Bronchial epithelial cell (primary cell): Measurements from ENCODE around the gene PEAK1. TPM values are rescaled to one million over a fixed set of nuclear protein-coding genes. Genes with fewer than 3 reads are reported as not detected.

Source experiments
- DNase-seq: peaks from one replicate; pipeline ENCODE4 v3.0.0-alpha.2; 2010; ENCODE audit warnings: low read depth
- FAIRE-seq: peaks from 2 replicates; lab custom pipeline; 2011; peaks lifted over from hg19 to GRCh38; lab: Jason Lieb, UNC
- H3K27me3 ChIP-seq: 2 replicates; pipeline ENCODE4 v1.5.1; 2011; ENCODE audit warnings: low read length; ENCODE audit not compliant: control insufficient read depth, insufficient read depth
- H3K36me3 ChIP-seq: 2 replicates; pipeline ENCODE4 v1.5.1; 2011; ENCODE audit warnings: low read length; ENCODE audit not compliant: control insufficient read depth, insufficient read depth
- H3K4me3 ChIP-seq: 2 replicates; pipeline ENCODE4 v1.5.1; 2011; ENCODE audit warnings: mild to moderate bottlenecking, low read depth, low read length, control low read depth
- CTCF ChIP-seq: IDR thresholded peaks from 2 replicates; pipeline ENCODE4 v1.5.1; 2011; ENCODE audit warnings: mild to moderate bottlenecking, moderate library complexity, low read length, control low read depth, inconsistent platforms; ENCODE audit not compliant: insufficient read depth, severe bottlenecking
- total RNA-seq: library from RNA; depleted of rRNA; stranded (reverse); fragments of >200 nt; gene quantifications from 2 replicates; pipeline ENCODE4 v1.2.1, GENCODE V29; 2014

The PEAK1 gene
- total RNA-seq, 1 donor from 2014 or later, result 3.7 TPM

GRCh38 chr15:77099741-77100463 is 320.0 kb downstream of the PEAK1 start:
- TF ChIP-seq CTCF, result no peak
- Histone ChIP-seq H3K36me3 (no peaks in the 10 kb centered on the region), H3K27me3 (no peaks in the 10 kb centered on the region), H3K4me3 (no peak overlapping the region)
- DNase-seq (no peak), FAIRE-seq (no peak)

GRCh38 chr15:77098572-77098971 is 321.3 kb downstream of the PEAK1 start:
- TF ChIP-seq CTCF, result no peak
- no peak for DNase-seq
- no peak for FAIRE-seq
- Histone ChIP-seq H3K4me3 (no peak overlapping the region), H3K27me3 (no peaks in the 10 kb centered on the region), H3K36me3 (no peaks in the 10 kb centered on the region)

GRCh38 chr15:77097921-77098320 is 322.0 kb downstream of the PEAK1 start:
- Histone ChIP-seq H3K27me3 (no peaks in the 10 kb centered on the region), H3K4me3 (no peak overlapping the region), H3K36me3 (no peaks in the 10 kb centered on the region)
- FAIRE-seq (no peak), DNase-seq (no peak)
- no peak for TF ChIP-seq CTCF

- Histone ChIP-seq H3K4me3 (no peak overlapping the region), H3K36me3 (no peaks in the 10 kb centered on the region), H3K27me3 (no peaks in the 10 kb centered on the region)
- no peak for FAIRE-seq
- no peak for DNase-seq
- no peak for TF ChIP-seq CTCF
Measured at GRCh38 chr15:77097248-77097721, 322.6 kb downstream of the PEAK1 start.

GRCh38 chr15:77096541-77096940 is 323.4 kb downstream of the PEAK1 start:
- no peaks in the 10 kb centered on the region for H3K27me3 ChIP-seq
- DNase-seq (no peak), FAIRE-seq (no peak)
- no peak for TF ChIP-seq CTCF
- H3K36me3 ChIP-seq, result no peaks in the 10 kb centered on the region
- no peak overlapping the region for H3K4me3 ChIP-seq

- Histone ChIP-seq H3K4me3 (no peak overlapping the region), H3K27me3 (no peaks in the 10 kb centered on the region), H3K36me3 (no peaks in the 10 kb centered on the region)
- no peak for TF ChIP-seq CTCF
- no peak for DNase-seq
- no peak for FAIRE-seq
Measured at GRCh38 chr15:77096138-77096537, 323.8 kb downstream of the PEAK1 start.
